ENCODE data around the gene HES7.
A peak's percentile ranks its signal among the peaks of the same experiment; 100 is the strongest.
"Not testable (repeated sequence)": the region's sequence is repeated elsewhere in the genome, so short reads cannot be mapped to it uniquely, and the experiment has no call there.

HES7 gene

DNA sequence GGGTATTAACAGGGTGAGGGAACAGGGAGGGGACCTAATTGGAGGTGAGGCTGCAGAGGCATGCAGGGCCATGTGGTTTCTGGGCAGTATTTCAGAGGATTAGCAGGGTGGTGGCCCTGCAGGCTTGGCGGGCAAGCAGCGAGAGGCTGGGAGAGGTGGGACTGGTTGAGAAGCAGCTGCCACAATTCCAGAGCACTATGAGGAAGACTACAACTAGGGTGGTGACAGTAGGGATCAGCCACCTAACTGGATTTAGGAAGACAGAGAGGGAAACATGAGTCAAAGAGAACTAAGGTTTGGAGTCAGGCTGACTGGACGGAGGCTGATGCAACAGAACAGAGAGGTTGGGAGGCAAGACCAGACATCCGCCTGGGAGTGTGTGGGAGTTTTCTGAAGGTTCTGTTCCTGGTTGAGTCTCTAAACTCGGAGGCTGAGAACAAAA is 17.9 kb downstream of the HES7 start:
- no peak for DNase-seq (ENCODE audit: low spot score)
- no peak for FAIRE-seq

DNA sequence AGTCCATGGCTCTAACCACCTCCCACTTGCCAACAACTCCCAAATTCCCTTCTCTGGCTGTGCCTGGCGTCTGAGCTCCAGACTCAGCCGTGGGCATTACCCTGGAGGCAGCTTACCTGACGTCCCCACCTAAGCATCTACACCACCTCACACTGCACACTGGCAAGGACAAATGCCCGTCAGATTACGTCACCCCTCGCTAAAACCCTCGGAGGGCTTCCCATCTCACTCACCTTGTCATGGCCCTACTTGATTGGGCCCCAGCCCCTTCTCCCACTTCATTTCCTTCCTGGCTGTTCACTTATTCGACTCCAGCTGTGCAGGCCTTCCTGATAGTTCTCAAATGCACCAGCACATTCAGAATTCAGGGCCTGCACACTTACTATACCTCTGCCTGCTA is 19.0 kb downstream of the HES7 start:
- DNase-seq (ENCODE audit: low spot score) (no peak), FAIRE-seq (no peak)

GRCh38 chr17:8103549-8103948 is 20.4 kb downstream of the HES7 start:
- no peak for FAIRE-seq
- peak; percentile 32 for DNase-seq (ENCODE audit: low spot score)

DNA sequence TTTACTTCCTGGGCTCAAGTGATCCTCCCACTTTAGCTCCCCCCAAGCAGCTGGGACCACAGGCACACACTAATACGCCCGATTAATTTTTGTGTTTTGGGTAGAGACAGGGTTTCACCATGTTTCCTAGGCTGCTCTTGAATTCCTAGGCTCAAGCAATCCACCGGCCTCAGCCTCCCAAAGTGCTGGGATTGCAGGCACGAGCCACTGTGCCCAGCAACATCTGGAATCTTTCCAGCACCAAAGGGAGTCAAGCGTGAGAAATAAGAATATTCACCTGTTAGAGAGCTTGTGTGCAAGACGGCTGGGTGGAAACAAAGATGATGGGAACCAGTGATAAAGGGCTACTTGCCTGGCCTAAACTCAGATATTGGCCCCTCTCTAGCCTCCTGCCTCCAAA is 22.2 kb downstream of the HES7 start:
- FAIRE-seq (no peak), DNase-seq (ENCODE audit: low spot score) (no peak)

DNA sequence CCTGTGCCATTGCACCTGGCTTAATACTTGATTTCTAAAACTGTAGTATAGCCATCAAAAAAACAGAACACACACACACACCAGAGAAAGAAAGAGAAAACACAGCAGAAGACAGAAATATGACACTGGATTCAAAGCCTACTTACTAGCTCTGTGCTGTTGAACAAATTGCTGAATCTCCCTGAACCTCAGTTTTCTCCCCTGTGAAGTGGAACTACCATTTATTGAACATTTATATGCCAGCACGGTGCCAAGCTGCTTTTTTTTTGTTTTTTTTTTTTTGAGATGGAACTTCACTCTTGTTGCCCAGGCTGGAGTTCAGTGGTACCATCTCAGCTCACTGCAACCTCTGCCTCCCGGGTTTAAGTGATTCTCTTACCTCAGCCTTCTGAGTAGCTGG is 23.1 kb downstream of the HES7 start:
- FAIRE-seq (no peak), DNase-seq (ENCODE audit: low spot score) (no peak)

DNA sequence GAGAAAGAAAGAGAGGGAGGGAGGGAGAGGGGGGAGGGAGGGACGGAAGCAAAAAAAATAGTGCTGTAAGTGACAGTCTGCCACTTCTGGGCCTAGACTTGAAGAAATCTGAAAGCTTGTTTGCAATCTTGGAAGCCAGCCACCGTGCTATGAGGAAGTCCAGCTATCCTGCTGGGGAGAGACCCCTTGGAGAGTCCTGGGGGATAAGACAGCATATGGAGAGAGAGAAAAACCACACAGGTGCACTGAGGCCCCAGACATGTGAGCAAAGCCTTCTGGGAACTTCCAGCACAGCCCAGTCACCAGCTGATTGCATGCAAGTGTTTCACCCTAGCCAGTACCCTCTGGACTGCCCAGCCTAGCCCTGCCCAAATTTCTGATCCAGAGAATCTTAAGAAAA is 23.8 kb downstream of the HES7 start:
- FAIRE-seq (no peak), DNase-seq (ENCODE audit: low spot score) (no peak)

DNA sequence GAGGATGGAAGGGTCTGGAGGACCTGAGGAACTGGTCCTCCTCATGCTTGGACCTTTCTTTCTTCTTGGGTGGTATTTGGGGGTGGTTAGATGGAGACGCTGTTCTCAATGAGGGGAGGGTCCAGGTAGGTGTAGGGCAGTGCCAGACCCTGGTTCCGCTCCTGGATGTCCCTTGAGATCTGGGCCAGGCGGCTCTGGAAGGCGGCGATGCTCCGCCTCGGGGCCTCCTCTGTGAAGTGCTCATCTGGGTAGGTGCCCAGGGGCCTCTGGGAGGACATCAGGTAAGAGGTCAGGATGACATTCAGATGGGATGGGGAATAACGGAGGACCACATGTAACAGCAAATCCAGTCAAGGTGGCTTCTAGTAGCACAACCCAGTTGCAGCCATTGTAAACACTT is 27.4 kb downstream of the HES7 start:
- DNase-seq (ENCODE audit: low spot score): no peak
- FAIRE-seq: no peak

DNA sequence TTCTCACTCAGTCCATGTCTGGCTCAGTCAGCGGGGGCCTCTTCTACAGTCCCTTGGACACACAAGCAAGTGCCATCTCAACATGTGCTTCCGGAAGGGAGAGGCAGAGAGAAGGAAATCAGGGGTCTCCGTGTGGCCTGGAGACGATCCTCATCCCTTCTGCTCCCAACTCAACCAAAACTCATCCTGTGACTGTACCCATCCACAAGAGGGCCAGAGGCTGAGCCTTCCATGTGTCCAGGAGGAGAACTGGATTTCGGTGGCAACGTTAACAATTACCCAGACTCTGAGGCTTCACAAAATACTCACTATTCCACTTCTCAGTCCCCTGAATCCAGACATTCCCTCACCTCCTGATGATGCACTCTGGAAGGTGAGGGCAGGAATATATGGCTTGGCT is 28.5 kb downstream of the HES7 start:
- DNase-seq (ENCODE audit: low spot score) (no peak), FAIRE-seq (no peak)

GRCh38 chr17:8091033-8091687 is 32.7 kb downstream of the HES7 start:
- DNase-seq (ENCODE audit: low spot score) (no peak), FAIRE-seq (no peak)

DNA sequence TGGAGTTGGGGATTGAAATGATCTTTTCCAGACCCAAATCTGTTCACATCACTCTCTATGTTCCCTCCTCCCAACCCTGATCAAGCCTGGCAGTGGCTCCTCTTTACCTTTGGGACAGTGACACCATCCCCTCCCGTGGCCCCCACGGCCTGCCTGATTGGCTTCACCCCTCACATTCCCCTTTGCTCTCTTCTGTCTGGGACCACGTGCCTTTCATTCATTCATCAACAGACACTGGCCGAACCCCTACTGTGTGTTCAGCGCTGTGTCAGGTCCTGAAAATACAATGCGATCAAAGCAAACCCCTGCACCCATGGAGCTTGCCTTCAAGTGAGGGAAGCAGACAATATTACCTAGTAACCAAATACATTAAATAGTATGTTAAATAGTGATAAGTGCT is 34.2 kb downstream of the HES7 start:
- no peak for FAIRE-seq

DNA sequence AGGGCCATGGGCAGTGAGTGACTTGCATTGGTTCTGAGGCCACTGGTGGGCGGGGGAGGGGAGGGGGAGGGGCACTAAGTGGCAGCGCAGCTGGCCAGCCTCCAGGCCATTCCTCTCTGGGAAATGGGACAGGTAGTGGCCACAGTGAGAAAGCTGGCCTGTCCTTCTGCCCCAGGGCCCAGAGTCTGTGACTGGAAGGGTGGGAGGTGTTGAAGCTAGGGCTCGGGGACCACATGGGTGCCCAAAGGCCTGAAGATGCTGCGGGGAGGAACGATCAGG is 36.0 kb downstream of the HES7 start:
- no peak for FAIRE-seq
- no peak for DNase-seq (ENCODE audit: low spot score)

More for the DNA sequence above, 34.2 kb downstream of the HES7 start:
- no peak for DNase-seq (ENCODE audit: low spot score)

- DNase-seq (ENCODE audit: low spot score) (no peak), FAIRE-seq (no peak)
Observed at GRCh38 chr17:8087075-8087951, 36.6 kb downstream of the HES7 start, which contains the start of gene ALOX12B. Gene ALOX12B (minus strand): TSS chr17:8087716. CDS start chr17:8087442, 274 bp downstream.

DNA sequence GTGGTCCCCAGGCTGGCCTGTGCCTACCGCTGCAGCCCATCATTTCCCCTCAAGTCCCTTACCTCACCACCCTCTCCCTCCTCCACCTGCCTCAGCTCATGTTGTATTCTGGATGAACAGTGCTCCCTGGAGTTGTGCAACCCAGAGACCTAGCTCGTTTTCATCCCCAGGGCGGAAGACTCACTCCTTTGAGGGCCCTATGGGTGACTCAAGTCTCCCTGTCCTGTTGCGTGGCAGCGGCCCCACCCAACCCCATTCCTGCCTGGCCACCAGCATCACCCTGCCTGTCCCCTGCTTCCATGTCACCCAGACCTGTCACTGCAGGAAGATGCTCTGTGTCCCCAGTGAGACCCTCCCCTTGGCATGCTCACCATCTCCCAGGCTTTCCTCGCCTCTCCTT is 39.7 kb downstream of the HES7 start:
- FAIRE-seq: no peak
- DNase-seq (ENCODE audit: low spot score): no peak

DNA sequence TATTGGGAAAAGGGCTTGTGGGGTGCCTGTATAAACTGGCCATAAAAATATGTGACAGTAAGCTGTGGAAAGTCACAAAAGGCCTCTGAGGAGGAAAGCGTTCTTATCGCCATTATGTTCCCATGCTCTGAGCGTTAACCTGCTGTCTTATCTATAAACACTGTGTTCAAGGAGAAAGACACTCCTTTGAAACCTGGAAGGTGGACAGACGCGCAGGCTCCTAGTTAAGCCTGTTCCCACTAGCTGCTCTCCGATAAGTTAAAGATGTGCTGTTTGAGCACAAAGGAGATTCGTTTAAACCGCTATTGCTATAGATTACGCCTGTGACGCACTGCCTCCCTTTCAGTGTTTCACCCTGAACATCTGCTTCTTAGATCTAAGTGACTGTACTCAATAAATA is 41.6 kb downstream of the HES7 start:
- no peak for FAIRE-seq
- no peak for DNase-seq (ENCODE audit: low spot score)

DNA sequence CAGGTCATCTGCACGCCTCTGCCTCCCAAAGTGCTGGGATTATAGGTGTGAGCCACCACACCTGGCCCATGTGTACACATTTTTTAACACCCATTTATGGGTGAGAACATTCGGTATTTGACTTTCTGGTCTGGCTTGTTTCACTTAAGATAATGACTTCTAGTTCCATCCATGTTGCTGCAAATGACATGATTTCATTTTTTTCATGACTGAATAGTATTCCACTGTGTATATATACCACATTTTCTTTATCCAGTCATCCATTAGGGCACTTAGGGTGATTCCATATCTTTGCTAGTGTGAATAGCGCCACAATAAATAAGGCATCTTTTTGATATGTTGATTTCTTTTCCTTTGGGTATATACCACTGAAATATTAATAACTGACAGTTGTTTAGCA is 42.0 kb downstream of the HES7 start:
- DNase-seq (ENCODE audit: low spot score) (no peak), FAIRE-seq (no peak)

DNA sequence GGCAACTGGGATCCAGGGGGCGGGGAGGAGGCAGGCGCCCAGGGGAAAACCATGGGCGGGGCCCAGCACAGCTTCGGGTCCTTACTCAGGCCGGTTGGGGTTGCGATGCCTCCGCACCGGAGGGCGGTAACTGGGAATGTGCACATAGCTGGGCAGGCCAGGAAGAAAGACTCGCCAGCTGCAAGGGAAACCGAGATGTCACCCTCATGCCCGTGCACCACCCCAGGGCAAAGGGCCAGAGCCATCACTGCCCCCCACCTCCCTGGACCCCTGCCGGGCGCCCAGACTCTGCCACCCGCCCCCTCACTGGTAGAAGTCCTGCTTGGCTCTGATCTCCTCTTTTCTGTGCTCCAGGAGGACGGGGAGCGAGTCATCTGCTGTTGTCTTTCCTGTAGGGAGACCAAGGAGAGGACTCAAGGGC is 43.1 kb downstream of the HES7 start:
- FAIRE-seq: no peak
- DNase-seq (ENCODE audit: low spot score): no peak

GRCh38 chr17:8080208-8080798 is 43.6 kb downstream of the HES7 start:
- DNase-seq (ENCODE audit: low spot score) (no peak), FAIRE-seq (no peak)

DNA sequence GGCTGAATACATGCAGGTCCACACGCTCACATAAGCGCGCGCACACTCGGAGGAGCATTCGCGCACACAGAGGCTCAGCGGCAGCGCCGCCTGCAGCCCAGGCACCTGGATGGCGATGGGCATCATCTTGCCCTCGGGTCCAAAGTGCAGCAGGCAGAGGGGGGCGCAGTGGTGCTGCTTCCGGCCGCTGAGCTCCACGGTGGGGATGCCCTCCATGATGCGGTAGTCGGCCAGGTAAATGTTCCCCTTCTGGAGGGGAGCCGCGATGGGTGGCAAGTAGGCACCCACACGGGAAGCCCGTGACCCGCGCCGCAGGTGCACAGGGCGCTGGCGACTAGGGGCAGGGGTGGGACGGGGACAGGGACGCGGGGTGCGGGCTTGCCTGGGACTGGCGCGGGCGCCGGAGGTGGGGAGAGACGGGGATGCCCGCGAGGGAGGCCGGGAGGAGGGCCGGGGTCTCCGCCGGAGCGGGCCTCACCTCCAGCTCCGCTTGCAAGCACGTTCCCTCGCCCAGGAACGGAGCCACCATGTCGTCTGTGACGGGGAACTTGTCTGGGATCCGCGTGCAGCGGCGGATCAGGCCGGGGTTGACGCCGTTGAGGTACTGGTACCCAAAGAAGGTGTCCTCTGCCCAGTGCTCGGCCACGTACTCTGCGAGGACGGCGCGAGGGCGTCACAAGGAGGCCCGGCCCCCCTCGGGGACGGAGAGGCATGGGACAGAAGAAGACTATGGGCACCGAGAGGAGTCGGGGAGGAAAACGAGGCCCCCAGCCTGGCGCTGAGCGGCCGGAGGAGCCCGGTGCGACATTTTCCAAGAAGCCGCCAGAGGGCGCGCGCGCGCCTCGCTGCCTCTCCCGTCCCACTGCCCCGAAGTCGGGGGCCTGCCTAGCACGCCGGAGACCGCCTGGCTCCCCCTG is 44.4 kb downstream of the HES7 start:
- DNase-seq (ENCODE audit: low spot score) (peak; percentile 29), FAIRE-seq (no peak)

DNA sequence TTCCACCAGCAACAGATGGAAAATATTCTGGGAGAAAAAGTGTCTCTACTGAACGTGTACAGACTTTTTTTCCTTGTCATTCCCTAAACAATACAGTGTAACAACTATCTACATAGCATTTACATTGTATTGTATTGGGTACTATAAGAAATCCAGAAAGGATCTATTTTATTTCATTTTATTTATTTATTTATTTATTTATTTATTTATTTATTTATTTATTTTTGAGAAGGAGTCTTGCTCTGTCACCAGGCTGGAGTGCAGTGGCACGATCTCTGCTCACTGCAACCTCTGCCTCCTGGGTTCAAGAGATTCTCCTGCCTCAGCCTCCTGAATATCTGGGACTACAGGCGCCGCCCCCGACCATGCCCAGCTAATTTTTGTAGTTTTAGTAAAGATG is 46.0 kb downstream of the HES7 start:
- not testable (repeated sequence) for FAIRE-seq; DNase-seq (ENCODE audit: low spot score)

DNA sequence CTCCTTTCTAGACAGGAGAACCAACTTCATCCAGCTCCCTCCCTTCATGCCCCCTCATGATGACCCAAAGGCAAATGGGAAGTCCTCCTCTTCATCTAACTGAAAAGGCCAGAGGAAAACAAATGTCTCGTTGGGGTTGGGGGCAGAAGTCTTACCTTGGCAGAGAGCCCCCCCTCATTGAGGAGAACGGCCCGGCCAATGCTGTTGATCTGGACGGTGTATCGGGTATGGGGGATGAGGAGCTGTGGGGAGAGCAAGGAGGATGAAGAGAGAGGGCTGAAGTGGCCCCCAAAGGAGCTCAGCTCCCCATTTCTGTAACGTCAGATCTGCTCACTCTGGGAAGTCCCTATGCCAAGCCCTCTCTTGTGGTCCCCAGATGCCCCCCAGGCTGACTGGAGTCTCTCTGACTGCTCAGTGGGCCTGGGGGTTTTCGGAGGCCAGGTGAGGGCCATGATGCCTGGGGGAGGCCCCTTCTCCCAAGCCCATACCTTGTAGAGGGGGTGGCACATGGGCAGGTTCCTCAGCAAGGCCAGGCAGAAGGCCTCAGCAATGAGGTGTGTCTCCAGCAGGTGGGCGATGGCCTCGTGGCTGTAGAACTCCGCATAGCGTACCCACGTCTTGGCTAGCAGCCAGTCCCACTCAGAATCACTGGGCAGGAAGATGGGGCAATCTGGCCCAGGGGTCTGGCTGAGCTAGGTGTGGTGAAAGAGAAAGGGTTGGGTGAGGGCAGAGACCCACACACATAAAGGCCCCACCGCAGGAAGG is 47.2 kb downstream of the HES7 start:
- DNase-seq (ENCODE audit: low spot score) (no peak), FAIRE-seq (no peak)

Measured in RCC 7860 (cell line).